PFSK-1 (cell line): Measurements from ENCODE around the gene BCAS1.

Experiments used
- POLR2AphosphoS5 ChIP-seq: IDR thresholded peaks from 2 replicates; pipeline ENCODE4 v1.6.1; 2012; ENCODE audit warnings: low read depth, mild to moderate bottlenecking, control low read depth, low read length, moderate library complexity
- REST ChIP-seq, 2 experiments: IDR thresholded peaks; 2 replicates each; pipeline versions ENCODE4 v1.6.1 to v1.8.0; 2011 to 2012; ENCODE audit warnings: low read depth in 2 of 2, low read length in 2 of 2, control low read depth in 1 of 2, inconsistent platforms in 1 of 2, mild to moderate bottlenecking in 1 of 2, moderate library complexity in 1 of 2; ENCODE audit not compliant: insufficient read depth in 1 of 2
- TAF1 ChIP-seq: IDR thresholded peaks from 2 replicates; pipeline ENCODE4 v1.6.1; 2012; ENCODE audit warnings: low read length, control low read depth, borderline replicate concordance; ENCODE audit not compliant: insufficient read depth

GRCh38 chr20:53926428-53927028 lies 143.9 kb downstream of the BCAS1 start:
- TF ChIP-seq REST (IDR thresholded peaks at IDR 0.05; ENCODE audit: insufficient read depth in 1 of 2, low read depth in 2 of 2, low read length in 2 of 2) (no peak), TAF1 (no peak), POLR2AphosphoS5 (no peak)
